Natural killer cell treated with Interleukin-12 subunit alpha and Interleukin-12 subunit beta and Interleukin-15 and Interleukin-18, amount 100 ng/mL, for 72 hours (primary cell): ENCODE measurements around the gene FRMPD4. TPM values are rescaled to one million over a fixed set of nuclear protein-coding genes. Genes with fewer than 3 reads are reported as not detected.

Experiments used
- ATAC-seq, 2 donors: fragments of 150-1000 bp; cut with Tn5 transposase in 1 of 2; sonication (Bioruptor Pico), chemical (Tn5 transposase) in 1 of 2; 2 replicates each; pipeline ENCODE4 v1.10.0; 2021
- DNase-seq: peaks from one replicate; pipeline ENCODE4 v3.0.0; 2022; ENCODE audit warnings: low spot score
- H3K27ac Mint-ChIP-seq, 2 donors: 1 replicate in 1 of 2; 2 replicates in 1 of 2; pipeline ENCODE4 v1.8.0; 2022; ENCODE audit warnings: mixed read lengths in 2 of 2, mild to moderate bottlenecking in 1 of 2, moderate library complexity in 1 of 2
- H3K27me3 Mint-ChIP-seq, 2 donors: 1 replicate in 1 of 2; 2 replicates in 1 of 2; pipeline ENCODE4 v1.8.0; 2022; ENCODE audit warnings: mixed read lengths in 2 of 2
- H3K36me3 Mint-ChIP-seq: one replicate; pipeline ENCODE4 v1.8.0; 2022; ENCODE audit warnings: mixed read lengths
- H3K4me1 Mint-ChIP-seq, 2 donors: 1 replicate in 1 of 2; 2 replicates in 1 of 2; pipeline ENCODE4 v1.8.0; 2022; ENCODE audit warnings: low read depth in 2 of 2, mixed read lengths in 2 of 2, mild to moderate bottlenecking in 1 of 2
- H3K4me3 Mint-ChIP-seq: one replicate; pipeline ENCODE4 v1.8.0; 2022; ENCODE audit warnings: mixed read lengths
- H3K9me3 Mint-ChIP-seq: 2 replicates; pipeline ENCODE4 v1.8.0; 2022; ENCODE audit warnings: mixed read lengths
- total RNA-seq, 2 donors: library from RNA; stranded (reverse); gene quantifications; one replicate each; pipeline ENCODE4 v1.2.3, GENCODE V29; 2022

Gene FRMPD4
- total RNA-seq, 2 donors from 2014 or later: not detected

GRCh38 chrX:12685541-12685940 lies 547.3 kb downstream of the FRMPD4 start:
- Mint-ChIP-seq H3K36me3 (no peaks in the 10 kb centered on the region), H3K4me3 (no peak overlapping the region), H3K27me3 (peaks cover 0 to 11% of the 10 kb centered on the region in 2 donors), H3K27ac (no peak overlapping the region), H3K4me1 (no peaks in the 10 kb centered on the region), H3K9me3 (no peaks in the 10 kb centered on the region)
- ATAC-seq (no peak), DNase-seq (no peak)

- H3K27ac Mint-ChIP-seq: no peak overlapping the region
- no peaks in the 10 kb centered on the region for H3K4me1 Mint-ChIP-seq
These were observed 548.1 kb downstream of the FRMPD4 start for GRCh38 chrX:12686331-12686730.

GRCh38 chrX:12690646-12691045 lies 552.4 kb downstream of the FRMPD4 start:
- Mint-ChIP-seq H3K9me3 (no peaks in the 10 kb centered on the region), H3K27me3 (peaks cover 7 to 25% of the 10 kb centered on the region in 2 donors), H3K4me3 (no peak overlapping the region), H3K27ac (no peak overlapping the region), H3K36me3 (no peaks in the 10 kb centered on the region), H3K4me1 (no peaks in the 10 kb centered on the region)
- DNase-seq (no peak), ATAC-seq (no peak)

More at GRCh38 chrX:12686331-12686730, 548.1 kb downstream of the FRMPD4 start:
- no peak overlapping the region for H3K4me3 Mint-ChIP-seq
- no peaks in the 10 kb centered on the region for H3K9me3 Mint-ChIP-seq
- DNase-seq (no peak), ATAC-seq (no peak)
- no peaks in the 10 kb centered on the region for H3K36me3 Mint-ChIP-seq
- peaks cover 0 to 11% of the 10 kb centered on the region in 2 donors for H3K27me3 Mint-ChIP-seq

GRCh38 chrX:12693754-12694153 lies 555.5 kb downstream of the FRMPD4 start:
- Mint-ChIP-seq H3K4me3 (no peak overlapping the region), H3K27me3 (peaks cover 7 to 19% of the 10 kb centered on the region in 2 donors)
- no peak for DNase-seq

GRCh38 chrX:12700745-12701144 lies 562.5 kb downstream of the FRMPD4 start:
- ATAC-seq (no peak), DNase-seq (no peak)
- Mint-ChIP-seq H3K27ac (no peak overlapping the region), H3K27me3 (peaks cover 7 to 18% of the 10 kb centered on the region in 2 donors), H3K9me3 (no peaks in the 10 kb centered on the region), H3K36me3 (no peaks in the 10 kb centered on the region), H3K4me3 (no peak overlapping the region), H3K4me1 (no peaks in the 10 kb centered on the region)

More at GRCh38 chrX:12693754-12694153, 555.5 kb downstream of the FRMPD4 start:
- no peak for ATAC-seq
- Mint-ChIP-seq H3K27ac (no peak overlapping the region), H3K9me3 (no peaks in the 10 kb centered on the region), H3K4me1 (no peaks in the 10 kb centered on the region), H3K36me3 (no peaks in the 10 kb centered on the region)

GRCh38 chrX:12701628-12702027 lies 563.4 kb downstream of the FRMPD4 start:
- no peaks in the 10 kb centered on the region for H3K36me3 Mint-ChIP-seq
- DNase-seq (no peak), ATAC-seq (peak in 1 of 2 donors; percentile 48)
- no peak overlapping the region for H3K27ac Mint-ChIP-seq
- no peaks in the 10 kb centered on the region for H3K9me3 Mint-ChIP-seq
- peaks cover 7 to 20% of the 10 kb centered on the region in 2 donors for H3K27me3 Mint-ChIP-seq
- H3K4me1 Mint-ChIP-seq: no peaks in the 10 kb centered on the region
- H3K4me3 Mint-ChIP-seq: no peak overlapping the region

- no peak for DNase-seq
- no peaks in the 10 kb centered on the region for H3K36me3 Mint-ChIP-seq
- no peak for ATAC-seq
- no peaks in the 10 kb centered on the region for H3K4me1 Mint-ChIP-seq
- H3K9me3 Mint-ChIP-seq: no peaks in the 10 kb centered on the region
- no peak overlapping the region for H3K4me3 Mint-ChIP-seq
- no peak overlapping the region for H3K27ac Mint-ChIP-seq
- peaks cover 7 to 20% of the 10 kb centered on the region in 2 donors for H3K27me3 Mint-ChIP-seq
These were observed 564.3 kb downstream of the FRMPD4 start for GRCh38 chrX:12702509-12703091.

- Mint-ChIP-seq H3K9me3 (no peaks in the 10 kb centered on the region), H3K27ac (no peak overlapping the region), H3K36me3 (no peaks in the 10 kb centered on the region), H3K27me3 (peaks cover 7 to 17% of the 10 kb centered on the region in 2 donors), H3K4me3 (no peak overlapping the region), H3K4me1 (no peaks in the 10 kb centered on the region)
- ATAC-seq (no peak), DNase-seq (no peak)
These were observed 566.4 kb downstream of the FRMPD4 start for GRCh38 chrX:12704706-12705105.

GRCh38 chrX:12709047-12709446 lies 570.8 kb downstream of the FRMPD4 start:
- Mint-ChIP-seq H3K4me1 (no peaks in the 10 kb centered on the region), H3K27me3 (peaks cover 0 to 9% of the 10 kb centered on the region in 2 donors), H3K4me3 (no peak overlapping the region), H3K9me3 (no peaks in the 10 kb centered on the region), H3K36me3 (no peaks in the 10 kb centered on the region), H3K27ac (no peak overlapping the region)
- no peak for ATAC-seq
- DNase-seq: no peak

- DNase-seq (no peak), ATAC-seq (no peak)
- H3K27me3 Mint-ChIP-seq: peaks cover 0 to 11% of the 10 kb centered on the region in 2 donors
- H3K36me3 Mint-ChIP-seq: no peaks in the 10 kb centered on the region
- no peaks in the 10 kb centered on the region for H3K9me3 Mint-ChIP-seq
- no peak overlapping the region for H3K27ac Mint-ChIP-seq
- no peak overlapping the region for H3K4me3 Mint-ChIP-seq
- H3K4me1 Mint-ChIP-seq: no peaks in the 10 kb centered on the region
These were observed 573.3 kb downstream of the FRMPD4 start for GRCh38 chrX:12711435-12712040.

GRCh38 chrX:12716574-12716973 lies 578.3 kb downstream of the FRMPD4 start:
- H3K27ac Mint-ChIP-seq: no peak overlapping the region
- no peaks in the 10 kb centered on the region for H3K4me1 Mint-ChIP-seq
- H3K36me3 Mint-ChIP-seq: no peaks in the 10 kb centered on the region
- H3K9me3 Mint-ChIP-seq: no peaks in the 10 kb centered on the region
- H3K4me3 Mint-ChIP-seq: no peak overlapping the region
- ATAC-seq: no peak
- no peak for DNase-seq
- H3K27me3 Mint-ChIP-seq: peaks cover 0 to 25% of the 10 kb centered on the region in 2 donors

GRCh38 chrX:12719837-12720236 lies 581.6 kb downstream of the FRMPD4 start:
- Mint-ChIP-seq H3K36me3 (no peaks in the 10 kb centered on the region), H3K4me3 (no peak overlapping the region)
- no peak for ATAC-seq

GRCh38 chrX:12721042-12721441 lies 582.8 kb downstream of the FRMPD4 start:
- ATAC-seq: no peak
- Mint-ChIP-seq H3K4me1 (no peaks in the 10 kb centered on the region), H3K9me3 (no peaks in the 10 kb centered on the region), H3K27ac (peak overlapping the region in 1 of 2 donors; percentile 39), H3K4me3 (no peak overlapping the region), H3K36me3 (no peaks in the 10 kb centered on the region), H3K27me3 (peaks cover 6 to 18% of the 10 kb centered on the region in 2 donors)
- DNase-seq: no peak

More at GRCh38 chrX:12719837-12720236, 581.6 kb downstream of the FRMPD4 start:
- DNase-seq: no peak
- no peaks in the 10 kb centered on the region for H3K9me3 Mint-ChIP-seq
- H3K4me1 Mint-ChIP-seq: no peaks in the 10 kb centered on the region
- H3K27me3 Mint-ChIP-seq: peaks cover 6 to 22% of the 10 kb centered on the region in 2 donors
- no peak overlapping the region for H3K27ac Mint-ChIP-seq

GRCh38 chrX:12722314-12722713 lies 584.0 kb downstream of the FRMPD4 start:
- H3K27ac Mint-ChIP-seq: no peak overlapping the region
- no peak overlapping the region for H3K4me3 Mint-ChIP-seq
- ATAC-seq (no peak), DNase-seq (no peak)
- no peaks in the 10 kb centered on the region for H3K4me1 Mint-ChIP-seq
- peaks cover 8 to 19% of the 10 kb centered on the region in 2 donors for H3K27me3 Mint-ChIP-seq
- H3K36me3 Mint-ChIP-seq: no peaks in the 10 kb centered on the region
- H3K9me3 Mint-ChIP-seq: no peaks in the 10 kb centered on the region
